Vagina (tissue), 2 donors: ENCODE data around the gene TLE5. TPM values are rescaled to one million over a fixed set of nuclear protein-coding genes. Genes with fewer than 3 reads are reported as not detected.

ENCODE experiments used
- DNase-seq, 2 donors: peaks; one replicate each; pipeline ENCODE4 v3.0.0-alpha.2; 2017; ENCODE audit errors: extremely low spot score in 2 of 2
- H3K27ac ChIP-seq: fragments of 200-600 bp; sonication (generic); one replicate; pipeline ENCODE4 v1.5.1; 2019
- H3K27me3 ChIP-seq: fragments of 200-600 bp; sonication (generic); one replicate; pipeline ENCODE4 v1.5.1; 2019
- H3K36me3 ChIP-seq, 2 donors: fragments of 200-600 bp; sonication (generic); one replicate each; pipeline ENCODE4 v1.5.1; 2017 to 2019
- H3K4me1 ChIP-seq: fragments of 200-600 bp; sonication (generic); one replicate; pipeline ENCODE4 v1.5.1; 2019
- H3K4me3 ChIP-seq, 2 donors: fragments of 200-600 bp; sonication (generic); 1 replicate in 1 of 2; 2 replicates in 1 of 2; pipeline ENCODE4 v1.5.1; 2016 to 2019
- H3K9me3 ChIP-seq: fragments of 200-600 bp; sonication (generic); one replicate; pipeline ENCODE4 v1.5.1; 2019
- CTCF ChIP-seq, 3 experiments: fragments of 450-650 bp in 2 of 3; fragments of 200-600 bp in 1 of 3; sonication (generic) in 1 of 3; IDR thresholded peaks; one replicate each; pipeline ENCODE4 v1.5.1; 2017 to 2019; ENCODE audit warnings: antibody characterized with exemption in 3 of 3, mild to moderate bottlenecking in 2 of 3, moderate library complexity in 2 of 3
- POLR2A ChIP-seq, 2 donors: fragments of 450-650 bp; IDR thresholded peaks; one replicate each; pipeline ENCODE4 v1.6.1; 2017; ENCODE audit warnings: antibody characterized with exemption in 2 of 2, mild to moderate bottlenecking in 2 of 2, moderate library complexity in 2 of 2
- POLR2AphosphoS5 ChIP-seq, 2 donors: sonication (generic); formaldehyde crosslinking; IDR thresholded peaks; one replicate each; pipeline ENCODE4 v1.9.0; 2017; ENCODE audit warnings: antibody characterized with exemption in 2 of 2, mild to moderate bottlenecking in 2 of 2, low read depth in 1 of 2; ENCODE audit not compliant: insufficient read depth in 1 of 2
- intact Hi-C: fragments of 100-400 bp; cut with DNase I; formaldehyde crosslinking; loops from one replicate; pipeline ENCODE4 v1.15.1; 2023
- total RNA-seq: library from RNA; depleted of rRNA; stranded (reverse); fragments of >200 nt; gene quantifications from one replicate; pipeline ENCODE4 v1.2.3, GENCODE V29; 2016

Gene TLE5
- total RNA-seq, 1 donor from 2014 or later: 451 TPM

GRCh38 chr19:3048190-3048533 lies 14.1 kb downstream of the TLE5 start:
- intact Hi-C loops: no loop called here
- H3K9me3 ChIP-seq: no peaks in the 10 kb centered on the region
- H3K27ac ChIP-seq: peak overlapping the region; percentile 98
- peak overlapping the region; percentile 59 to 62 for H3K4me3 ChIP-seq
- no peak for DNase-seq
- no peak for TF ChIP-seq POLR2AphosphoS5 (IDR thresholded peaks at IDR 0.05; ENCODE audit: insufficient read depth in 1 of 2, low read depth in 1 of 2)
- TF ChIP-seq CTCF (IDR thresholded peaks at IDR 0.05): no peak
- no peak for TF ChIP-seq POLR2A (IDR thresholded peaks at IDR 0.05)
- H3K4me1 ChIP-seq: peaks cover 27% of the 10 kb centered on the region
- peaks cover 0 to under 1% of the 10 kb centered on the region in 2 donors for H3K36me3 ChIP-seq
- H3K27me3 ChIP-seq: no peaks in the 10 kb centered on the region

GRCh38 chr19:3047496-3048189 lies 14.7 kb downstream of the TLE5 start:
- Histone ChIP-seq H3K27ac (peak overlapping the region; percentile 98), H3K27me3 (no peaks in the 10 kb centered on the region), H3K4me3 (peak overlapping the region; percentile 59 to 62), H3K4me1 (peaks cover 30% of the 10 kb centered on the region), H3K9me3 (no peaks in the 10 kb centered on the region), H3K36me3 (no peaks in the 10 kb centered on the region)
- TF ChIP-seq CTCF (IDR thresholded peaks at IDR 0.05): no peak
- TF ChIP-seq POLR2A (IDR thresholded peaks at IDR 0.05): peak in 1 of 2 donors; percentile 51
- peak; percentile 68 to 84 for TF ChIP-seq POLR2AphosphoS5 (IDR thresholded peaks at IDR 0.05; ENCODE audit: insufficient read depth in 1 of 2, low read depth in 1 of 2)
- intact Hi-C loops: no loop called here
- DNase-seq: no peak

- TF ChIP-seq POLR2AphosphoS5 (IDR thresholded peaks at IDR 0.05; ENCODE audit: insufficient read depth in 1 of 2, low read depth in 1 of 2) (no peak), CTCF (IDR thresholded peaks at IDR 0.05) (no peak), POLR2A (IDR thresholded peaks at IDR 0.05) (no peak)
- peak overlapping the region; percentile 98 for H3K27ac ChIP-seq
- intact Hi-C loops: no loop called here
- H3K9me3 ChIP-seq: no peaks in the 10 kb centered on the region
- no peak for DNase-seq
- H3K4me3 ChIP-seq: peak overlapping the region; percentile 59 to 62
- no peaks in the 10 kb centered on the region for H3K36me3 ChIP-seq
- no peaks in the 10 kb centered on the region for H3K27me3 ChIP-seq
- peaks cover 37% of the 10 kb centered on the region for H3K4me1 ChIP-seq
These were observed 15.4 kb downstream of the TLE5 start for GRCh38 chr19:3046698-3047495.

- no peak for DNase-seq
- peaks cover 38% of the 10 kb centered on the region for H3K4me1 ChIP-seq
- H3K9me3 ChIP-seq: no peaks in the 10 kb centered on the region
- H3K27ac ChIP-seq: peak overlapping the region; percentile 98
- H3K4me3 ChIP-seq: peak overlapping the region; percentile 26 to 62
- no peaks in the 10 kb centered on the region for H3K36me3 ChIP-seq
- intact Hi-C loops: no loop called here
- TF ChIP-seq POLR2AphosphoS5 (IDR thresholded peaks at IDR 0.05; ENCODE audit: insufficient read depth in 1 of 2, low read depth in 1 of 2): no peak
- H3K27me3 ChIP-seq: no peaks in the 10 kb centered on the region
These were observed 16.2 kb downstream of the TLE5 start for GRCh38 chr19:3045885-3046697.

GRCh38 chr19:3045191-3045590 lies 17.1 kb downstream of the TLE5 start:
- no peak overlapping the region for H3K27ac ChIP-seq
- intact Hi-C loops: no loop called here

More at GRCh38 chr19:3045191-3045590, 17.1 kb downstream of the TLE5 start:
- no peak for DNase-seq
- Histone ChIP-seq H3K4me3 (no peak overlapping the region), H3K36me3 (no peaks in the 10 kb centered on the region), H3K9me3 (no peaks in the 10 kb centered on the region), H3K4me1 (peaks cover 34% of the 10 kb centered on the region), H3K27me3 (no peaks in the 10 kb centered on the region)
- TF ChIP-seq POLR2AphosphoS5 (IDR thresholded peaks at IDR 0.05; ENCODE audit: insufficient read depth in 1 of 2, low read depth in 1 of 2) (no peak), CTCF (IDR thresholded peaks at IDR 0.05) (no peak)
